Large intestine (tissue), 3 donors: ENCODE results near the gene ELP1. TPM values are rescaled to one million over a fixed set of nuclear protein-coding genes. Genes with fewer than 3 reads are reported as not detected.
A peak's percentile ranks its signal among the peaks of the same experiment; 100 is the strongest.
"Not testable (repeated sequence)": the region's sequence is repeated elsewhere in the genome, so short reads cannot be mapped to it uniquely, and the experiment has no call there.

ENCODE experiments used
- DNase-seq, 2 donors: peaks; one replicate each; pipeline versions ENCODE4 v3.0.0 to v3.0.0-alpha.2; 2013
- H3K27ac ChIP-seq: one replicate; pipeline ENCODE4 v1.5.1; 2013; ENCODE audit warnings: low read length
- H3K27me3 ChIP-seq: 2 replicates; pipeline ENCODE4 v1.6.1; 2013; ENCODE audit warnings: low read length; ENCODE audit not compliant: control insufficient read depth, insufficient read depth
- H3K36me3 ChIP-seq: 2 replicates; pipeline ENCODE4 v1.6.1; 2013; ENCODE audit warnings: low read length; ENCODE audit not compliant: control insufficient read depth, insufficient read depth
- H3K4me1 ChIP-seq: one replicate; pipeline ENCODE4 v1.6.1; 2013; ENCODE audit warnings: low read length; ENCODE audit not compliant: control insufficient read depth, insufficient read depth
- H3K4me3 ChIP-seq: one replicate; pipeline ENCODE4 v1.5.1; 2013; ENCODE audit warnings: low read length
- H3K9me3 ChIP-seq: one replicate; pipeline ENCODE4 v1.6.1; 2013; ENCODE audit warnings: mild to moderate bottlenecking, low read depth, low read length, moderate library complexity; ENCODE audit not compliant: control insufficient read depth
- WGBS: methylation state at CpG from one replicate; pipeline ENCODE4 v1.1.5; 2013; ENCODE audit warnings: low lambda C conversion rate; ENCODE audit not compliant: insufficient coverage; 5-methylcytosine and 5-hydroxymethylcytosine counted together
- polyA plus RNA-seq: library from polyadenylated mRNA; unstranded; fragments of 120-200 nt; gene quantifications from one replicate; pipeline ENCODE4 v1.2.1, GENCODE V29; 2013

ELP1 gene
- polyA plus RNA-seq, 1 donor: 28.8 TPM

GRCh38 chr9:108933231-108933717 lies 650 bp downstream of the ELP1 start:
- no CpG with 5 or more reads among the region's 25 CpGs for WGBS
- peaks cover 20% of the 10 kb centered on the region for H3K36me3 ChIP-seq
- H3K9me3 ChIP-seq: no peaks in the 10 kb centered on the region
- no peaks in the 10 kb centered on the region for H3K27me3 ChIP-seq
- no peak for DNase-seq
- H3K4me1 ChIP-seq: peaks cover 8% of the 10 kb centered on the region
- H3K4me3 ChIP-seq: peak overlapping the region; percentile 95
- H3K27ac ChIP-seq: peak overlapping the region; percentile 98

- peaks cover 57% of the 10 kb centered on the region for H3K36me3 ChIP-seq
Measured at GRCh38 chr9:108928386-108928785, 5.5 kb downstream of the ELP1 start.

GRCh38 chr9:108924466-108924865 lies 9.5 kb downstream of the ELP1 start:
- Histone ChIP-seq H3K4me3 (no peak overlapping the region), H3K27me3 (no peaks in the 10 kb centered on the region), H3K27ac (no peak overlapping the region), H3K9me3 (no peaks in the 10 kb centered on the region), H3K36me3 (peaks cover 71% of the 10 kb centered on the region), H3K4me1 (no peaks in the 10 kb centered on the region)
- DNase-seq: no peak

More at GRCh38 chr9:108928386-108928785, 5.5 kb downstream of the ELP1 start:
- no peaks in the 10 kb centered on the region for H3K27me3 ChIP-seq
- H3K4me1 ChIP-seq: peaks cover 5% of the 10 kb centered on the region
- WGBS: 100% methylated on average over 2 of the region's 2 CpGs
- H3K9me3 ChIP-seq: no peaks in the 10 kb centered on the region
- H3K4me3 ChIP-seq: no peak overlapping the region
- no peak overlapping the region for H3K27ac ChIP-seq
- no peak for DNase-seq

DNA sequence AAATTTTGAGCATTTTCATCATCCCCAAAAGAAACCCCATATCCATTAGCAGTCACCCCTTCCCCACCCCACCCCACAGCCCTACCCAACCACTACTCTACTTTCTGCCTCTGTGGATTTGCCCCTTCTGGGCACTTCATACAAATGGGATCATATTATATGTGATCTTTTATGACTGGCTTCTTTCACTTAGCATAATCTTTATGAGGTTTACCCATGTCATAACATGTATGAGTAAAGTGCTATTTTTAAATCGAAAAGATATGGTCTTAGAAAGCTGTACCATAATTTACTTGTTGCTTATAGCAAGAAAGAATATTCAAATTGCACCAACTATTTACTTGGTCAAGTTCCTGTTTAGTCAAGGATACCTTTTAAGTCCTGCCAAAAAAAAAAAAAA lies 12.7 kb downstream of the ELP1 start:
- Histone ChIP-seq H3K27ac (no peak overlapping the region), H3K27me3 (no peaks in the 10 kb centered on the region), H3K4me1 (no peaks in the 10 kb centered on the region), H3K4me3 (no peak overlapping the region), H3K9me3 (no peaks in the 10 kb centered on the region), H3K36me3 (peaks cover 60% of the 10 kb centered on the region)
- DNase-seq: no peak
- 89% methylated on average over 1 of the region's 1 CpG for WGBS

DNA sequence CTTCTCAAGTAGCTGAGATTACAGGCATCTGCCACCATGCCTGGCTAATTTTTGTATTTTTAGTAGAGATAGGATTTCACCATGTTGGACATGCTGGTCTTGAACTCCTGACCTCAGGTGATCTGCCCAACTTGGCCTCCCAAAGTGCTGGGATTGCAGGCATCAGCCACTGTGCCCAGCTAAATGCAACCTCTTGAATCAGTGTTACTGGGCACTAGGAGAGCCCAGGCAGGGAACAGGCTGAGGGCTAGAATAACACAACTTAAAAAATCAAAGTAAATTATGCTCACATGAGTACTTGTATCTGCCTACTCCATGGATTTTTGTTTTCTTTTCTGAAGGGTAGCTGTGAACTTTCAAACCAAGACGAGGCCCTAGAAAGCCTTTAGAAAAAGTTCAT lies 13.5 kb downstream of the ELP1 start:
- not testable (repeated sequence) for H3K4me3 ChIP-seq, H3K27ac ChIP-seq, DNase-seq, H3K27me3 ChIP-seq, H3K4me1 ChIP-seq, H3K9me3 ChIP-seq
- no CpG with 5 or more reads among the region's 1 CpG for WGBS
- peaks cover 59% of the 10 kb centered on the region for H3K36me3 ChIP-seq

DNA sequence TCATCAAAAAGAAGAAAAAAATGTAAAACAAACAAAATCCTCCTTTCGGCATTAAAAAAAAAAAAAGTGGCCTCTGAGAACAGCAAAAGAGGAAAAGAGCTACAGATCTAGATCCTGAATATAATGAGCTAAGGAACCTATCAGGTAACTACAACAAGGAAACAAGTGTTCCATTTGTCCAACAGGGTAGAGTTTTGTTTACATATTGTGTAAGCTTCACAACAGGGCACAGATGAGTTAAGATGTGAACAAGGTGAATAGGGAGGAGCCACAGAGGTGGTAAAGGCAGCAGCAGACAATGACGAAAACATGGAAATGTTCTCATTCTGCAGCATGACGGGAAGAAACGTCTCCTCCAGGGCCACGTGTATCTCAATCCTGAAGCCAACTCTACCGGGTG lies 14.4 kb downstream of the ELP1 start:
- no CpG with 5 or more reads among the region's 6 CpGs for WGBS
- peaks cover 54% of the 10 kb centered on the region for H3K36me3 ChIP-seq
- H3K4me3 ChIP-seq: no peak overlapping the region
- no peaks in the 10 kb centered on the region for H3K4me1 ChIP-seq
- H3K9me3 ChIP-seq: no peaks in the 10 kb centered on the region
- DNase-seq: no peak
- no peaks in the 10 kb centered on the region for H3K27me3 ChIP-seq
- H3K27ac ChIP-seq: no peak overlapping the region

- Histone ChIP-seq H3K4me1 (no peaks in the 10 kb centered on the region), H3K4me3 (no peak overlapping the region), H3K9me3 (no peaks in the 10 kb centered on the region), H3K36me3 (peaks cover 46% of the 10 kb centered on the region), H3K27ac (no peak overlapping the region), H3K27me3 (no peaks in the 10 kb centered on the region)
- no peak for DNase-seq
- WGBS: no CpG with 5 or more reads among the region's 5 CpGs
Measured at GRCh38 chr9:108913391-108913790, 20.5 kb downstream of the ELP1 start.

DNA sequence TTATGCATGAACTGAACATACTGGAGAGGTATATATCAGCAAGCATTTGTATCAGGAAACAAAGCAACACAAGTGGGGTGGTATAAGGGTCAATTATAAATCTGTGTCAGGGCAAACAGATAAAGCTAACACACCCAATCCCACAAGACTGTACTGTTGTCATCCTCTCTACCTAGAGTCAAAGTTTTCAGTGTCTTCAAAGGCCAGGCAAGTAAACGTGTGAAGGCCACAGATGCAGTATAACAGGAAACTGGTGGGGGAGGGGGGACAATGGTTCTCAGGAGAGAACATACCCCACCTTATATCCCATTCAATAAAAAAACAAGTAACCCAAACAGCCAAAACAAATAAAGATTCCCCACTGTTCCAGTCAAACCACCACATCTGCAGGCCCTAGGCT lies 22.1 kb downstream of the ELP1 start:
- no CpG with 5 or more reads among the region's 1 CpG for WGBS
- no peaks in the 10 kb centered on the region for H3K4me1 ChIP-seq
- peaks cover 54% of the 10 kb centered on the region for H3K36me3 ChIP-seq
- no peaks in the 10 kb centered on the region for H3K27me3 ChIP-seq
- H3K27ac ChIP-seq: no peak overlapping the region
- H3K4me3 ChIP-seq: no peak overlapping the region
- DNase-seq: no peak
- H3K9me3 ChIP-seq: no peaks in the 10 kb centered on the region

DNA sequence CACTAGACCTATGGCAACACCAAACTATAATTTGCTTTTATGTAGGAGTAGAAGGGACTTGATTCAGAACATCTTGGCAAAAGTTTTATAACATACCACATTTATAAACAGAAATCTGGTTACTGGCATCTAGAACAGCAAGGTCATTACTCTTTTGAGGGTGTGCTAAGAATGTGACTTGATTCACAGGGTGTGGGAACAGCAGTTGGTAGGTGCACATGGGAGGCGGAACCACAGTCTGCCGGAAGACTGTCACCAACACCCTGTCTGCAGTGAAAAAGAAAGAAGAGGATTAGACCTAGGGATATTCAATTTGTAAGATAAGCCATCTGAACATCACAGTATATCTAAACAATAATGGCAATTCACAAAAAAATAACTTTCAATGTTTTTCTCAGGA lies 23.0 kb downstream of the ELP1 start:
- DNase-seq: no peak
- WGBS: no CpG with 5 or more reads among the region's 2 CpGs
- H3K27ac ChIP-seq: no peak overlapping the region
- H3K9me3 ChIP-seq: no peaks in the 10 kb centered on the region
- no peaks in the 10 kb centered on the region for H3K4me1 ChIP-seq
- no peaks in the 10 kb centered on the region for H3K27me3 ChIP-seq
- H3K36me3 ChIP-seq: peaks cover 59% of the 10 kb centered on the region
- H3K4me3 ChIP-seq: no peak overlapping the region

GRCh38 chr9:108910402-108910801 lies 23.5 kb downstream of the ELP1 start:
- no peak overlapping the region for H3K27ac ChIP-seq
- H3K27me3 ChIP-seq: no peaks in the 10 kb centered on the region
- H3K9me3 ChIP-seq: no peaks in the 10 kb centered on the region
- no peak for DNase-seq
- H3K4me3 ChIP-seq: no peak overlapping the region
- H3K36me3 ChIP-seq: peaks cover 60% of the 10 kb centered on the region
- H3K4me1 ChIP-seq: no peaks in the 10 kb centered on the region

- H3K27ac ChIP-seq: no peak overlapping the region
- H3K9me3 ChIP-seq: no peaks in the 10 kb centered on the region
- 100% methylated on average over 1 of the region's 2 CpGs for WGBS
- H3K4me1 ChIP-seq: no peaks in the 10 kb centered on the region
- H3K36me3 ChIP-seq: peaks cover 75% of the 10 kb centered on the region
- H3K27me3 ChIP-seq: no peaks in the 10 kb centered on the region
- no peak overlapping the region for H3K4me3 ChIP-seq
- DNase-seq: no peak
Measured at GRCh38 chr9:108905494-108905893, 28.4 kb downstream of the ELP1 start.
